ENCODE results near the gene PRPSAP2. TPM values are rescaled to one million over a fixed set of nuclear protein-coding genes. Genes with fewer than 3 reads are reported as not detected.
"Not testable (repeated sequence)": the region's sequence is repeated elsewhere in the genome, so short reads cannot be mapped to it uniquely, and the experiment has no call there.

Gene PRPSAP2
- total RNA-seq, 2 experiments from 2014 or later: 35.0 to 37.3 TPM

DNA sequence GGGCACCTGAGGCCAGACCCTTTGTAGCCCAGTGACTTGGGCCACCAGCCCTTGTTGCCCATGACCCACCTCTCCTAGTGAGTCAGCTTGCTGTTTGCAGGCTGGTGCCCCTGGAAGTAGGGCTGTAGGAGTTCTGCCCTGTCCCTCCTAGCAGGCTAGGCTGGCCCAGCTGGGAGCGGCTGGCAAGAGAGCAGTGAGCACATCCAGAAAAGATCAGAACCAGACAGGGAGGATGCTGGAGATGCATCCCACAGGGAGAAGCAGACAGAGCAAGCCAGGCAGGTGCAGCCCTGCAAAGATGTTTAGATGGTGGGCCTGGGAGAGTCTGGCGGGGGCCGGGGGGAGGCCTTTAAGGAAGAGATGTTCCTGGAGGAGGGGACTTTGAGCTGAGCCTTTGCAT is 96.4 kb downstream of the PRPSAP2 start:
- no peak overlapping the region for H3K27ac Mint-ChIP-seq
- CTCF ChIA-PET: interaction anchor here (0.7 kb wide), 1 partner anchor 96 kb away, joined by 3 read pairs; no protein-coding TSS in a partner anchor
- ATAC-seq (no peak), DNase-seq (no peak)
- no peaks in the 10 kb centered on the region for H3K9me3 Mint-ChIP-seq (ENCODE audit: low read depth)
- H3K4me1 Mint-ChIP-seq: peaks cover 9% of the 10 kb centered on the region
- peaks cover 2% of the 10 kb centered on the region for H3K27me3 Mint-ChIP-seq
- no peaks in the 10 kb centered on the region for H3K36me3 Mint-ChIP-seq
- no peak overlapping the region for H3K4me3 Mint-ChIP-seq

DNA sequence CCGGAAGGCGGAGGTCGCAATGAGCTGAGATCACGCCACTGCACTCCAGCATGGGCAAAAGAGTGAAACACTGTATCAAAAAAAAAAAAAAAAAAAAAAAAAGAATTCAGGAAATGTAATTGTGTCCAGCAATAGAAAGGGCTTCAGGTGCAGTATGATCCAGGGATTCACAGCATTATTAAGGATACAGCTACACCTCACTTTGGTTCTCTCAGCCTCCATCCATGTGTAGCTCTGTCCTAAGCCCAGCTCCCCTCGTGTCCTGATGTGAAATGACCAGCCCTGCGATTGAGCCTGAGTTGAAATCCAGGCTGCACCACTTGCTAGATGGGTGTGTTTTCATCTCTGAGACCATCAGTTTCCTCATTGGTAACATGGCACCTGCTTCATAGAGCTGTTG is 97.1 kb downstream of the PRPSAP2 start:
- no peaks in the 10 kb centered on the region for H3K27me3 Mint-ChIP-seq
- no peak overlapping the region for H3K27ac Mint-ChIP-seq
- no peak for DNase-seq
- CTCF ChIA-PET: interaction anchor here (0.7 kb wide), 1 partner anchor 96 kb away, joined by 3 read pairs; no protein-coding TSS in a partner anchor
- no peaks in the 10 kb centered on the region for H3K36me3 Mint-ChIP-seq
- no peak overlapping the region for H3K4me3 Mint-ChIP-seq
- peaks cover 9% of the 10 kb centered on the region for H3K4me1 Mint-ChIP-seq
- no peak for ATAC-seq
- H3K9me3 Mint-ChIP-seq (ENCODE audit: low read depth): no peaks in the 10 kb centered on the region

DNA sequence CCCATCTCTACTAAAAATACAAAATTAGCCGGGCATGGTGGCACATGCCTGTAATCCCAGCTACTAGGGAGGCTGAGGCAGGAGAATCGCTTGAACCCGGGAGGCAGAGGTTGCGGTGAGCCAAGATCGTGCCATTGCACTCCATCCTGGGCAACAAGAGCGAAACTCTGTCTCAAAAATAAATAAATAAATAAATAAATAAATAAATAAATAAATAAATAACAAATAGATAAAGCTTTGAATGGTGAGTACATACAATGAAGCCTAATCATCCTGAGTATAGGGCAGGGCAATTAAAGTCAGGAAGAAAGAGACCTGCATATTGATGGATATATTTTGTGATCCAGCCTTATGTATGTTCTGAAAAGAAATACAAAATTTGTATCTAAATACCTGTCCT is 98.1 kb downstream of the PRPSAP2 start:
- H3K27ac Mint-ChIP-seq; DNase-seq; H3K9me3 Mint-ChIP-seq (ENCODE audit: low read depth); ATAC-seq; H3K36me3 Mint-ChIP-seq; H3K4me3 Mint-ChIP-seq; H3K27me3 Mint-ChIP-seq: not testable (repeated sequence)
- CTCF ChIA-PET: interaction anchor here (0.6 kb wide), 1 partner anchor 84 kb away, joined by 3 read pairs; no protein-coding TSS in a partner anchor
- peaks cover 14% of the 10 kb centered on the region for H3K4me1 Mint-ChIP-seq

DNA sequence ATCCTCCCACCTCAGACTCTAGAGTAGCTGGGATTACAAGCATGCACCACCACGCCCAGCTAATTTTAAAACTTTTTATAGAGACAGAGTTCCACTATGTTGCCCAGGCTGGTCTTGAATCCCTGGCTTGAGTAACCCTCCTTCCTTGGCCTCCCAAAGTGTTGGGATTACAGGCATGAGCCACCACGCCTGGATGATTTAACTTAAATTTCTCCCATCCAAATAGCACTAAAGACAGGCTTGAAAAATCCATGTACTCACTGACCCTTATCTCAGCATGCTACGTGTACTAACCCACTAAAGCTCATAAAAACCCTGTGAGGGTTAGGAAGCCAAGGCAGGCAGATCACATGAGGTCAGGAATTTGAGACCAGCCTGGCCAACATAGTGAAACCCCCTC is 98.7 kb downstream of the PRPSAP2 start:
- DNase-seq (no peak), ATAC-seq (no peak)
- Mint-ChIP-seq H3K27me3 (no peaks in the 10 kb centered on the region), H3K4me3 (no peak overlapping the region), H3K27ac (no peak overlapping the region), H3K4me1 (peaks cover 17% of the 10 kb centered on the region), H3K36me3 (no peaks in the 10 kb centered on the region), H3K9me3 (ENCODE audit: low read depth) (no peaks in the 10 kb centered on the region)
- CTCF ChIA-PET: no interaction called here

GRCh38 chr17:18957831-18958230 is 99.9 kb downstream of the PRPSAP2 start:
- CTCF ChIA-PET: no interaction called here
- ATAC-seq (no peak), DNase-seq (no peak)
- Mint-ChIP-seq H3K27ac (no peak overlapping the region), H3K4me1 (peaks cover 17% of the 10 kb centered on the region), H3K9me3 (ENCODE audit: low read depth) (no peaks in the 10 kb centered on the region), H3K36me3 (no peaks in the 10 kb centered on the region), H3K27me3 (no peaks in the 10 kb centered on the region), H3K4me3 (no peak overlapping the region)

DNA sequence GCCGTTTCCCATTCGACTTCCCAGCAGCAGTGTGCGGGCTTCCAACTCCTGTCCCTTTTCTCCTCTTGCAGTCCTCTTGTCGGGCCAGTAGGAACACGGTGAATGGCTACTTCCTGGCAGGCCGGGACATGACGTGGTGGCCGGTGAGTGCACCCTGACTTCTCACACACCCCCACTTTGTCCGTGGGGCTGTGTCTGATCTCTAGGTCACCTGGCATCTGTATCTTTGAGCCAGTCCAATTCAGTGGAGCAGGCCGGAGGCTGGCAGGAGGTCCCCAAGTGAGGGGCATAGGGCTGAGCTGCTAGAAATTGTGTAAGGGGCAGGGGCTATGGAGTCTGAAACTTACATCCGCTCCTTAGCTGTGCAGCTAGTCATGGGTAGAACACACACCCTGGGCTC is 100.7 kb downstream of the PRPSAP2 start:
- no peaks in the 10 kb centered on the region for H3K27me3 Mint-ChIP-seq

GRCh38 chr17:18959071-18959844 is 101.3 kb downstream of the PRPSAP2 start:
- no peak overlapping the region for H3K27ac Mint-ChIP-seq

More for the DNA sequence above, 100.7 kb downstream of the PRPSAP2 start:
- Mint-ChIP-seq H3K4me3 (no peak overlapping the region), H3K4me1 (peaks cover 17% of the 10 kb centered on the region), H3K9me3 (ENCODE audit: low read depth) (no peaks in the 10 kb centered on the region), H3K27ac (no peak overlapping the region), H3K36me3 (no peaks in the 10 kb centered on the region)
- CTCF ChIA-PET: no interaction called here
- ATAC-seq: no peak
- no peak for DNase-seq

GRCh38 chr17:18959845-18960240 is 101.9 kb downstream of the PRPSAP2 start:
- no peak for ATAC-seq
- CTCF ChIA-PET: interaction anchor here (1.1 to 2.6 kb wide), 9 partner anchors 11 to 143 kb away, joined by 3 to 18 read pairs (median 8); partner anchors contain the start of genes FAM83G and PRPSAP2
- Mint-ChIP-seq H3K9me3 (ENCODE audit: low read depth) (no peaks in the 10 kb centered on the region), H3K4me1 (peaks cover 15% of the 10 kb centered on the region), H3K36me3 (no peaks in the 10 kb centered on the region), H3K27ac (no peak overlapping the region), H3K27me3 (no peaks in the 10 kb centered on the region), H3K4me3 (no peak overlapping the region)
- no peak for DNase-seq

More at GRCh38 chr17:18959071-18959844, 101.3 kb downstream of the PRPSAP2 start:
- ATAC-seq (no peak), DNase-seq (no peak)
- Mint-ChIP-seq H3K27me3 (no peaks in the 10 kb centered on the region), H3K9me3 (ENCODE audit: low read depth) (no peaks in the 10 kb centered on the region), H3K4me1 (peaks cover 17% of the 10 kb centered on the region), H3K36me3 (no peaks in the 10 kb centered on the region), H3K4me3 (no peak overlapping the region)
- CTCF ChIA-PET: interaction anchor here (1.1 to 2.3 kb wide), 2 partner anchors 17 to 48 kb away, joined by 3 to 13 read pairs; no protein-coding TSS in a partner anchor

GRCh38 chr17:18960241-18960665 is 102.3 kb downstream of the PRPSAP2 start:
- H3K4me3 Mint-ChIP-seq: no peak overlapping the region
- DNase-seq (no peak), ATAC-seq (no peak)
- CTCF ChIA-PET: interaction anchor here (1.0 to 2.6 kb wide), 16 partner anchors 8 to 143 kb away, joined by 3 to 18 read pairs (median 6); partner anchors contain the start of genes FAM83G, PRPSAP2 and SLC5A10
- no peaks in the 10 kb centered on the region for H3K9me3 Mint-ChIP-seq (ENCODE audit: low read depth)
- H3K4me1 Mint-ChIP-seq: peaks cover 13% of the 10 kb centered on the region
- no peaks in the 10 kb centered on the region for H3K27me3 Mint-ChIP-seq
- no peaks in the 10 kb centered on the region for H3K36me3 Mint-ChIP-seq
- no peak overlapping the region for H3K27ac Mint-ChIP-seq

DNA sequence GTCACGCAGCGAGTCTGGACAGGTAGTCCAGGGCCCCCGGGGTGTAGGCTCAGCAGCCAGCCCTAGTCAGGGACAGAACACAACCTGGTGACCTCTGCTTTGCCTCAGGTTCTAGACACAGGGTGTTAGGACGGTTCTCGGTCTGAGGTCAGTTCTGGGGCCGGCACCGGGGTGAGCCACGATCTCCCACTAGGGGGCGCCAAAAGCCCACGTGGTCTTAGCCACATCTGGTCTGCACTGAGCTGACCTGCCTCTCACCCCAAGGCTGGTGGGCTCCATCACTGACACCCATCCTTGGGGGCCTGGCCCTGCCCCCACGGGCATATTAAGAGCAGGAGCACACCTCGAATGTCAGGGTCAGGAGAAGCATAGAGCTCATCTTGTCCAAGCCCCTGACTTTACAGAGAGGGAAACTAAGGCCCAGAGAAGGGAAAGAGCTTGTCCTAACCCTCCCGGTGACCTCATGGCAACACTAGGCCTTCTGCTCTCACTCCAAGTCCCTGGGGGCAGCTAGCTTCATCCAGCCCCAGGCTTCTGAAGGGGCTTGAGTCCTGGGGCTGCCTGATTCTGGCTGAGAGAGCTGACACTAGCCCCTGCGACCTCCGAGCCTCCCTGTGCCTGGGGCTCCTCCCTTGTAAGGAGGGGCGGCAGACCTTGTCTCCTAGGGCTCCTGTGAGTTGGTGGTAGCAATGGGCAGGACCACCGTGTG is 103.0 kb downstream of the PRPSAP2 start:
- no peaks in the 10 kb centered on the region for H3K36me3 Mint-ChIP-seq
- no peak overlapping the region for H3K4me3 Mint-ChIP-seq
- H3K4me1 Mint-ChIP-seq: peaks cover 7% of the 10 kb centered on the region
- CTCF ChIA-PET: interaction anchor here (0.7 to 2.6 kb wide), 38 partner anchors 9 to 1045 kb away, joined by 3 to 18 read pairs (median 4); partner anchors contain the start of genes FAM83G, PRPSAP2 and SLC5A10
- H3K27ac Mint-ChIP-seq: no peak overlapping the region
- no peaks in the 10 kb centered on the region for H3K9me3 Mint-ChIP-seq (ENCODE audit: low read depth)
- ATAC-seq (peak; percentile 95), DNase-seq (peak; percentile 84)
- H3K27me3 Mint-ChIP-seq: no peaks in the 10 kb centered on the region

- H3K27me3 Mint-ChIP-seq: no peaks in the 10 kb centered on the region
- CTCF ChIA-PET: interaction anchor here (0.7 to 2.6 kb wide), 29 partner anchors 8 to 336 kb away, joined by 3 to 18 read pairs (median 5); partner anchors contain the start of genes FAM83G, PRPSAP2 and SLC5A10
- no peak for ATAC-seq
- no peak overlapping the region for H3K27ac Mint-ChIP-seq
- no peak for DNase-seq
- H3K4me3 Mint-ChIP-seq: no peak overlapping the region
- H3K36me3 Mint-ChIP-seq: no peaks in the 10 kb centered on the region
- peaks cover 7% of the 10 kb centered on the region for H3K4me1 Mint-ChIP-seq
- H3K9me3 Mint-ChIP-seq (ENCODE audit: low read depth): no peaks in the 10 kb centered on the region
Measured at GRCh38 chr17:18961634-18962493, 103.9 kb downstream of the PRPSAP2 start.

GRCh38 chr17:18962494-18962815 is 104.5 kb downstream of the PRPSAP2 start:
- no peak overlapping the region for H3K27ac Mint-ChIP-seq
- H3K36me3 Mint-ChIP-seq: no peaks in the 10 kb centered on the region
- H3K4me3 Mint-ChIP-seq: no peak overlapping the region
- CTCF ChIA-PET: interaction anchor here (1.0 to 2.6 kb wide), 3 partner anchors 17 to 104 kb away, joined by 4 to 8 read pairs (median 7); partner anchors contain the start of gene PRPSAP2
- no peaks in the 10 kb centered on the region for H3K27me3 Mint-ChIP-seq
- no peaks in the 10 kb centered on the region for H3K9me3 Mint-ChIP-seq (ENCODE audit: low read depth)
- no peak for ATAC-seq
- H3K4me1 Mint-ChIP-seq: peaks cover 7% of the 10 kb centered on the region
- no peak for DNase-seq

All from activated CD8-positive, alpha-beta memory T cell treated with anti-CD3 and anti-CD28 coated beads, Interleukin-2, amount 10 ng/mL, durations not matched to agents 7 days and 5 days (primary cell).